ENCODE measurements around the gene INHBB.
A peak's percentile ranks its signal among the peaks of the same experiment; 100 is the strongest.

Gene INHBB

DNA sequence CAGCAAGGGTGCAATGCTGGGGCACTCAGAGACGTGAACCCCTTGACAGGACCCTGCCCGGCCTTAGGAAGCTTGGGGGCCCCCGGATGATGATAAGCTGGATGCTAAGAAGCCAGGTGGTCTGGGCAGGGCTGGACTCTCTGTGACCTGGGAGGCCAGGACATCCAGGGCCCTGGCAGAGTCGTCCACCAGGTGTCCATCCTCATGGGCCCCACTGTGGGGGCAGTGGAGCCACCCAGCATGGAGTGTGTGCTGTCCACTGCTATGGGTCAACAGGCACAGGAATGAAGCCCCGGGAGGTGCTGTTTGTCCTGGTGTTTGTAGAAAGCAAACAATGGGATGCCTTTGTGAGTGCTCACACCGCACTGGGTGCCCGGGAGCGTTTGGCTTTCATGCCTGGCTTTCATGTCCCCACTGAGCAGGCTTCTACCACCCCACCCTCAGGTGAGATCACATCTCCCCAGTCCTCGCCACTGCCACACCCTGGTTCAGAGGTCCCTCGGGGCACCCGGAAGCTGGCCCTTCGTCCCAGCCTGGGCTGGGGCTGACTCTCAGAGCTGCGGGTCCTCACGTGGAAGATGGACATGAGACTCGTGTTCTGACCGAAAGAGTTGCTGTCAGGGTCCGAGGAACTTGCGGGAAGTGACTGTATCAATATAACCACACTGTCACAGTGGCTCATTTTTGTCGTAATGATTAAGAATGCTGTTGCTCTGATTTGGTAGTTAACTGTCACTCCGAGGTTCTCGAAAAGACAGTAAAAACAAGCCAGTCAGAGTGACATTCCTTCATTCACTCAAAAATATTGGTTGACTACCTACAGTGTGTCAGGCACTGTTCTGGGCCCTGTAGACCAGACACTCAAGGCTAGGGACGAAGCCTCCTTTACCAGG is 53.3 kb downstream of the INHBB start:
- Histone ChIP-seq H3K23ac (ENCODE audit: low read length in 2 of 2) (no peak overlapping the region), H3K27me3 (ENCODE audit: control insufficient read depth in 1 of 2, insufficient read depth in 1 of 2, low read length in 2 of 2) (peaks cover 9 to 91% of the 10 kb centered on the region in 2 experiments), H3K27ac (ENCODE audit: low read length, poor library complexity, severe bottlenecking) (no peak overlapping the region), H2BK5ac (ENCODE audit: low read depth, low read length, poor library complexity, severe bottlenecking) (no peak overlapping the region), H3K4me1 (ENCODE audit: control insufficient read depth, insufficient read depth, low read depth, low read length) (peaks cover 41% of the 10 kb centered on the region), H2BK120ac (ENCODE audit: low read depth, low read length) (no peak overlapping the region), H4K91ac (ENCODE audit: low read length) (peak overlapping the region; percentile 35), H2BK12ac (ENCODE audit: low read length in 2 of 2) (no peak overlapping the region), H3K4ac (ENCODE audit: low read depth in 1 of 2, low read length in 2 of 2) (no peak overlapping the region), H3K4me2 (ENCODE audit: low read length, poor library complexity, severe bottlenecking) (no peak overlapping the region), H3K4me3 (ENCODE audit: insufficient read depth in 1 of 2, low read depth in 1 of 2, low read length in 2 of 2) (no peak overlapping the region), H3K36me3 (ENCODE audit: control insufficient read depth in 1 of 2, insufficient read depth in 2 of 2, low read depth in 1 of 2, low read length in 2 of 2) (no peaks in the 10 kb centered on the region), H2AK5ac (ENCODE audit: low read length, severe bottlenecking) (no peak overlapping the region), H3K18ac (ENCODE audit: low read depth in 1 of 2, low read length in 2 of 2) (no peak overlapping the region), H4K8ac (ENCODE audit: low read length) (no peak overlapping the region), H2AFZ (ENCODE audit: low read depth, low read length) (no peak overlapping the region), H3K9me3 (ENCODE audit: control insufficient read depth, low read length) (no peaks in the 10 kb centered on the region), H3K9ac (ENCODE audit: low read length) (no peak overlapping the region), H3K79me1 (replicated peaks; ENCODE audit: low read length, poor library complexity, severe bottlenecking) (no peaks in the 10 kb centered on the region), H3K14ac (ENCODE audit: low read length in 2 of 2) (no peak overlapping the region), H2BK15ac (ENCODE audit: low read depth, poor library complexity, severe bottlenecking) (no peak overlapping the region)
- no peak for DNase-seq
- 84% methylated on average over 22 of the region's 22 CpGs for WGBS

DNA sequence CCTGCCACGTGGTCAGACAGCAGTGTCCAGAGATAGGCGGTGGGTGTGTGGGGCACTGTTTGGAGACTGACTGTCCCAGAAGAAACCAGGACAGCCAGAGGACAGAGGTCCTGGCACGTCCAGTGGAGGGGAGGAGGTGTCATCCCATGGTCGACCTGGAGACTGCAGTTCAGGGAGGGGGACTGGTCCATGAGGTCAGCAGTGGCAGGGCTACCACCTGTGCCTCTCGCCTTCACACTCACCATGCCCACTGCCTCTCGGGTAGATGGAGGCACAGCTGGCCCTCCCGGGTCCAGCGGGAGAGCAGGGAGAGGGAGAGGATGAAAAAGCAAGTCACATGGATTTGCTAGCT is 53.9 kb downstream of the INHBB start:
- Histone ChIP-seq H4K8ac (ENCODE audit: low read length) (no peak overlapping the region), H3K9me3 (ENCODE audit: control insufficient read depth, low read length) (no peaks in the 10 kb centered on the region), H3K79me1 (replicated peaks; ENCODE audit: low read length, poor library complexity, severe bottlenecking) (no peaks in the 10 kb centered on the region), H3K27ac (ENCODE audit: low read length, poor library complexity, severe bottlenecking) (no peak overlapping the region), H3K23ac (ENCODE audit: low read length in 2 of 2) (no peak overlapping the region), H4K91ac (ENCODE audit: low read length) (peak overlapping the region; percentile 35), H3K4ac (ENCODE audit: low read depth in 1 of 2, low read length in 2 of 2) (no peak overlapping the region), H3K14ac (ENCODE audit: low read length in 2 of 2) (no peak overlapping the region), H3K36me3 (ENCODE audit: control insufficient read depth in 1 of 2, insufficient read depth in 2 of 2, low read depth in 1 of 2, low read length in 2 of 2) (no peaks in the 10 kb centered on the region), H2BK15ac (ENCODE audit: low read depth, poor library complexity, severe bottlenecking) (no peak overlapping the region), H3K9ac (ENCODE audit: low read length) (no peak overlapping the region), H2AFZ (ENCODE audit: low read depth, low read length) (no peak overlapping the region), H2BK5ac (ENCODE audit: low read depth, low read length, poor library complexity, severe bottlenecking) (no peak overlapping the region), H3K18ac (ENCODE audit: low read depth in 1 of 2, low read length in 2 of 2) (no peak overlapping the region), H3K4me2 (ENCODE audit: low read length, poor library complexity, severe bottlenecking) (no peak overlapping the region), H2BK12ac (ENCODE audit: low read length in 2 of 2) (no peak overlapping the region), H3K27me3 (ENCODE audit: control insufficient read depth in 1 of 2, insufficient read depth in 1 of 2, low read length in 2 of 2) (peaks cover 10 to 94% of the 10 kb centered on the region in 2 experiments), H3K4me3 (ENCODE audit: insufficient read depth in 1 of 2, low read depth in 1 of 2, low read length in 2 of 2) (no peak overlapping the region), H2AK5ac (ENCODE audit: low read length, severe bottlenecking) (no peak overlapping the region), H3K4me1 (ENCODE audit: control insufficient read depth, insufficient read depth, low read depth, low read length) (peaks cover 41% of the 10 kb centered on the region), H2BK120ac (ENCODE audit: low read depth, low read length) (no peak overlapping the region)
- DNase-seq, result no peak
- WGBS, result 75% methylated on average over 8 of the region's 8 CpGs

GRCh38 chr2:120400551-120400950 is 54.6 kb downstream of the INHBB start:
- peaks cover 14 to 90% of the 10 kb centered on the region in 2 experiments for H3K27me3 ChIP-seq (ENCODE audit: control insufficient read depth in 1 of 2, insufficient read depth in 1 of 2, low read length in 2 of 2)
- no peak overlapping the region for H2AFZ ChIP-seq (ENCODE audit: low read depth, low read length)
- H3K23ac ChIP-seq (ENCODE audit: low read length in 2 of 2), result no peak overlapping the region
- H3K4me3 ChIP-seq (ENCODE audit: insufficient read depth in 1 of 2, low read depth in 1 of 2, low read length in 2 of 2), result no peak overlapping the region
- no peak overlapping the region for H3K14ac ChIP-seq (ENCODE audit: low read length in 2 of 2)
- no peak overlapping the region for H4K91ac ChIP-seq (ENCODE audit: low read length)
- no peak overlapping the region for H2BK5ac ChIP-seq (ENCODE audit: low read depth, low read length, poor library complexity, severe bottlenecking)
- H3K4me1 ChIP-seq (ENCODE audit: control insufficient read depth, insufficient read depth, low read depth, low read length), result peaks cover 38% of the 10 kb centered on the region
- no peak overlapping the region for H3K27ac ChIP-seq (ENCODE audit: low read length, poor library complexity, severe bottlenecking)
- H4K8ac ChIP-seq (ENCODE audit: low read length), result no peak overlapping the region
- no peaks in the 10 kb centered on the region for H3K79me1 ChIP-seq (replicated peaks; ENCODE audit: low read length, poor library complexity, severe bottlenecking)
- H2AK5ac ChIP-seq (ENCODE audit: low read length, severe bottlenecking), result no peak overlapping the region
- H2BK15ac ChIP-seq (ENCODE audit: low read depth, poor library complexity, severe bottlenecking), result no peak overlapping the region
- H3K4ac ChIP-seq (ENCODE audit: low read depth in 1 of 2, low read length in 2 of 2), result no peak overlapping the region
- H3K4me2 ChIP-seq (ENCODE audit: low read length, poor library complexity, severe bottlenecking), result no peak overlapping the region
- 73% methylated on average over 11 of the region's 11 CpGs for WGBS
- DNase-seq, result no peak
- H3K9ac ChIP-seq (ENCODE audit: low read length), result no peak overlapping the region
- no peak overlapping the region for H2BK120ac ChIP-seq (ENCODE audit: low read depth, low read length)
- no peak overlapping the region for H2BK12ac ChIP-seq (ENCODE audit: low read length in 2 of 2)
- H3K18ac ChIP-seq (ENCODE audit: low read depth in 1 of 2, low read length in 2 of 2), result no peak overlapping the region
- H3K9me3 ChIP-seq (ENCODE audit: control insufficient read depth, low read length), result no peaks in the 10 kb centered on the region
- no peaks in the 10 kb centered on the region for H3K36me3 ChIP-seq (ENCODE audit: control insufficient read depth in 1 of 2, insufficient read depth in 2 of 2, low read depth in 1 of 2, low read length in 2 of 2)
